Gastroesophageal sphincter (tissue), 3 donors: ENCODE data around the gene PRODH.
"Not testable (repeated sequence)": the region's sequence is repeated elsewhere in the genome, so short reads cannot be mapped to it uniquely, and the experiment has no call there.

Source experiments
- CTCF ChIP-seq, 4 experiments: fragments of 200-600 bp in 2 of 4; fragments of 450-650 bp in 2 of 4; sonication (generic) in 1 of 4; IDR thresholded peaks; one replicate each; pipeline ENCODE4 v1.5.1; 2017 to 2019; ENCODE audit warnings: antibody characterized with exemption in 4 of 4, mild to moderate bottlenecking in 2 of 4, moderate library complexity in 2 of 4
- EP300 ChIP-seq: sonication (generic); formaldehyde crosslinking; IDR thresholded peaks from one replicate; pipeline ENCODE4 v1.6.1; 2017; ENCODE audit warnings: antibody characterized with exemption, mild to moderate bottlenecking
- POLR2A ChIP-seq, 2 donors: fragments of 450-650 bp; IDR thresholded peaks; one replicate each; pipeline ENCODE4 v1.6.1; 2017; ENCODE audit warnings: antibody characterized with exemption in 2 of 2, mild to moderate bottlenecking in 2 of 2, moderate library complexity in 1 of 2

- not testable (repeated sequence) for TF ChIP-seq CTCF (IDR thresholded peaks at IDR 0.05); POLR2A (IDR thresholded peaks at IDR 0.05); EP300
Measured at GRCh38 chr22:18956121-18956895, 20.2 kb upstream of the PRODH start.
